OCI-LY1 (cell line): ENCODE measurements around the gene ZFP1.

Experiments used
- H2AFZ ChIP-seq: fragments of 200-600 bp; sonication (generic), shearing (Covaris generic); 2 replicates; pipeline ENCODE4 v1.6.0; 2014; ENCODE audit warnings: antibody characterized with exemption, mild to moderate bottlenecking, low read length
- H3F3A ChIP-seq: fragments of 200-600 bp; sonication (generic), shearing (Covaris generic); 2 replicates; pipeline ENCODE4 v1.6.0; 2014; ENCODE audit warnings: mild to moderate bottlenecking, antibody characterized with exemption, low read length, moderate library complexity; ENCODE audit not compliant: insufficient read depth
- H3K27ac ChIP-seq: fragments of 200-600 bp; sonication (generic); 2 replicates; pipeline ENCODE4 v1.5.1; 2014; ENCODE audit warnings: low read length, mixed run types, mild to moderate bottlenecking, low read depth; ENCODE audit not compliant: poor library complexity, severe bottlenecking
- H3K27me3 ChIP-seq: fragments of 200-600 bp; sonication (generic); 2 replicates; pipeline ENCODE4 v1.6.0; 2014; ENCODE audit warnings: antibody characterized with exemption, mild to moderate bottlenecking, low read length, moderate library complexity; ENCODE audit not compliant: insufficient read depth
- H3K36me3 ChIP-seq: fragments of 200-600 bp; sonication (generic); 2 replicates; pipeline ENCODE4 v1.6.1; 2014; ENCODE audit warnings: mild to moderate bottlenecking, antibody characterized with exemption, low read length, moderate library complexity, mixed read lengths; ENCODE audit not compliant: insufficient read depth
- H3K4me1 ChIP-seq: fragments of 200-600 bp; sonication (generic); 2 replicates; pipeline ENCODE4 v1.5.1; 2014; ENCODE audit warnings: mild to moderate bottlenecking, low read length, moderate library complexity; ENCODE audit not compliant: insufficient read depth, severe bottlenecking
- H3K4me2 ChIP-seq: fragments of 200-600 bp; sonication (generic), shearing (Covaris generic); 2 replicates; pipeline ENCODE4 v1.6.1; 2014; ENCODE audit warnings: low read length
- H3K4me3 ChIP-seq: fragments of 200-600 bp; sonication (generic); 2 replicates; pipeline ENCODE4 v1.5.1; 2014; ENCODE audit warnings: low read length, low read depth, mild to moderate bottlenecking, mixed read lengths; ENCODE audit not compliant: poor library complexity, severe bottlenecking
- H3K79me2 ChIP-seq: fragments of 200-600 bp; shearing (Covaris generic); 2 replicates; pipeline ENCODE4 v1.6.1; 2016; ENCODE audit warnings: mixed run types, low read length, mixed read lengths; ENCODE audit not compliant: insufficient read depth
- H3K9ac ChIP-seq: fragments of 200-600 bp; sonication (generic), shearing (Covaris generic); 2 replicates; pipeline ENCODE4 v1.6.1; 2014; ENCODE audit warnings: mild to moderate bottlenecking, low read length, mixed read lengths
- H3K9me2 ChIP-seq: fragments of 200-600 bp; sonication (generic), shearing (Covaris generic); 2 replicates; pipeline ENCODE4 v1.6.1; 2014; ENCODE audit warnings: low read depth, mild to moderate bottlenecking, low read length, mixed read lengths
- H3K9me3 ChIP-seq: fragments of 200-600 bp; shearing (Covaris generic); 2 replicates; pipeline ENCODE4 v1.6.1; 2014; ENCODE audit warnings: low read length, mixed read lengths
- H4K20me1 ChIP-seq: fragments of 200-600 bp; sonication (generic), shearing (Covaris generic); 2 replicates; pipeline ENCODE4 v1.6.0; 2016; ENCODE audit warnings: mild to moderate bottlenecking, low read length; ENCODE audit not compliant: insufficient read depth
- EZH2 ChIP-seq: fragments of 200-600 bp; sonication (generic), shearing (Covaris generic); IDR thresholded peaks from 2 replicates; pipeline ENCODE4 v1.8.0; 2017; ENCODE audit warnings: borderline replicate concordance, mixed run types, mild to moderate bottlenecking, antibody characterized with exemption, low read length, moderate library complexity, mixed read lengths
- TF ChIP-seq, protein P1 (sequence below): fragments of 200-600 bp; sonication (generic), shearing (Covaris generic); IDR thresholded peaks from 2 replicates; pipeline ENCODE4 v1.5.1; 2017; ENCODE audit warnings: mild to moderate bottlenecking, antibody characterized with exemption, low read length, moderate library complexity, mixed read lengths

The ZFP1 gene

DNA sequence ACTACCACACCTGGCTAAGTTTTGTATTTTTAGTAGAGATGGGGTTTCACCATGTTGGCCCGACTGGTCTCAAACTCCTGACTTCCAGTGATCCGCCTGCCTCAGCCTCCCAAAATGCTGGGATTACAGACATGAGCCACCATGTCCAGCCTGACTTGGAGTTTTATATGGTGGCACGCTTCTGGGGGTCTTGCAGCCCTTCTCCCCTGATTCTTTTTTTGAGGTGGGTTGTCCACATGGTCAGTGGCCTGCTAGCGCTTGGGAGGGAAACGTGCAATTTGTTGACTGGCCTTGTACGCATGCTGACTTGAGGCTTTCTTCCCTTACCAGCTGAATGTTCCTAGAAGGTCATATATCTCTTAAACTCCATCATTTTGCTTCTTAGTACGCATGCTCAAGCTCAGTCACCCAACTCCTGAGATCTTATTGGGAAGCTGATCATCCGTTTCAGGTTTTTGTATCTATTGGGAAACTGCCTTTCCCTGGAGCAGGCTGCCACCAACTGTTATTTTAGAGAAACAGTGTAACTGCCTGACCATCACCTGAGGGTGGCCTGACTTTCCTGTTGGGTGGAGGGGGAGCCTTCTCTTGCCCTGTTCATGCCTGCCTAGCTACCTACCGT, 18.1 kb upstream of the ZFP1 start:
- no peaks in the 10 kb centered on the region for H3K9me2 ChIP-seq
- H3K27me3 ChIP-seq = peaks cover 6% of the 10 kb centered on the region; the same call in 1 of the 2 replicates
- no peaks in the 10 kb centered on the region for H3K79me2 ChIP-seq
- no peak overlapping the region for H3K9ac ChIP-seq
- TF ChIP-seq, protein P1, sequence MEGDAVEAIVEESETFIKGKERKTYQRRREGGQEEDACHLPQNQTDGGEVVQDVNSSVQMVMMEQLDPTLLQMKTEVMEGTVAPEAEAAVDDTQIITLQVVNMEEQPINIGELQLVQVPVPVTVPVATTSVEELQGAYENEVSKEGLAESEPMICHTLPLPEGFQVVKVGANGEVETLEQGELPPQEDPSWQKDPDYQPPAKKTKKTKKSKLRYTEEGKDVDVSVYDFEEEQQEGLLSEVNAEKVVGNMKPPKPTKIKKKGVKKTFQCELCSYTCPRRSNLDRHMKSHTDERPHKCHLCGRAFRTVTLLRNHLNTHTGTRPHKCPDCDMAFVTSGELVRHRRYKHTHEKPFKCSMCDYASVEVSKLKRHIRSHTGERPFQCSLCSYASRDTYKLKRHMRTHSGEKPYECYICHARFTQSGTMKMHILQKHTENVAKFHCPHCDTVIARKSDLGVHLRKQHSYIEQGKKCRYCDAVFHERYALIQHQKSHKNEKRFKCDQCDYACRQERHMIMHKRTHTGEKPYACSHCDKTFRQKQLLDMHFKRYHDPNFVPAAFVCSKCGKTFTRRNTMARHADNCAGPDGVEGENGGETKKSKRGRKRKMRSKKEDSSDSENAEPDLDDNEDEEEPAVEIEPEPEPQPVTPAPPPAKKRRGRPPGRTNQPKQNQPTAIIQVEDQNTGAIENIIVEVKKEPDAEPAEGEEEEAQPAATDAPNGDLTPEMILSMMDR = no peak
- no peak for TF ChIP-seq EZH2
- H2AFZ ChIP-seq = no peak overlapping the region
- H3K4me1 ChIP-seq = peaks cover 7% of the 10 kb centered on the region
- no peak overlapping the region for H3K27ac ChIP-seq
- no peaks in the 10 kb centered on the region for H4K20me1 ChIP-seq
- peaks cover 7% of the 10 kb centered on the region; the same call in 1 of the 2 replicates for H3K9me3 ChIP-seq
- no peak overlapping the region for H3K4me2 ChIP-seq
- H3K4me3 ChIP-seq = no peak overlapping the region
- H3K36me3 ChIP-seq = no peaks in the 10 kb centered on the region
- no peaks in the 10 kb centered on the region for H3F3A ChIP-seq

DNA sequence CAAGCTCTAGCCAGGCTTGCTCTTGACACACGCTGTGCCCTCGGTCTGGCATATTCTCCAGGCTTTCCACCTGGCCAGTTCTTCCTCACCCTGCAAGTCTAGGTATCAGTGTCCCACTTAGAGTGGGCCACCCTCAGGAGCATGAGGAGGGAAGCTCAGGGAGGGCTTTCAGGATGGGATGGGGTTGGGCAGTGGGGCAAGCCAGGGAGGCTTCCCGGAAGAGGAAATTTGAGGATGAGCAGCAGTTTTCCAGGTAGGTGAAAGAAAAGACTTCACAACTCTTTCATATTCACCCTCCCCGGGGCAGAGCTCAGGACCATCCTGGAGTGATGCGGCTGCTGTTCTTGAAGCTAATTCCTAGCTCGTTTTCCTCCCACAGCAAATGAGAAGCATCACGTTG, 17.2 kb upstream of the ZFP1 start:
- Histone ChIP-seq H3K4me2 (no peak overlapping the region), H3K27me3 (peaks cover 6% of the 10 kb centered on the region; the same call in 1 of the 2 replicates), H3K9me2 (no peaks in the 10 kb centered on the region), H3K9me3 (peaks cover 7% of the 10 kb centered on the region; the same call in 1 of the 2 replicates), H3F3A (no peaks in the 10 kb centered on the region), H3K27ac (no peak overlapping the region), H4K20me1 (no peaks in the 10 kb centered on the region), H2AFZ (no peak overlapping the region), H3K4me1 (peaks cover 7% of the 10 kb centered on the region), H3K79me2 (no peaks in the 10 kb centered on the region), H3K36me3 (no peaks in the 10 kb centered on the region), H3K4me3 (no peak overlapping the region), H3K9ac (no peak overlapping the region)
- TF ChIP-seq, protein P1 = no peak
- TF ChIP-seq EZH2 = no peak

GRCh38 chr16:75138233-75138632, 10.1 kb upstream of the ZFP1 start:
- Histone ChIP-seq H3K4me1 (no peaks in the 10 kb centered on the region), H3K9ac (no peak overlapping the region), H3K79me2 (no peaks in the 10 kb centered on the region), H2AFZ (no peak overlapping the region), H3K27ac (no peak overlapping the region), H3K36me3 (no peaks in the 10 kb centered on the region), H3K9me3 (no peaks in the 10 kb centered on the region), H3F3A (no peaks in the 10 kb centered on the region), H3K4me3 (no peak overlapping the region), H3K27me3 (no peaks in the 10 kb centered on the region), H4K20me1 (no peaks in the 10 kb centered on the region), H3K9me2 (no peaks in the 10 kb centered on the region), H3K4me2 (no peak overlapping the region)
- TF ChIP-seq, protein P1 = no peak
- no peak for TF ChIP-seq EZH2
